C1 segment of cervical spinal cord (tissue), 14 donors: ENCODE results near the gene UCN.

Experiments used
- DNase-seq, 14 donors: peaks; one replicate each; lab custom pipeline; 2025; lab: John Stamatoyannopoulos, UW

Gene UCN

GRCh38 chr2:27262379-27263286, 45.6 kb downstream of the UCN start, which contains the start of gene SLC30A3:
Gene SLC30A3, minus strand, starts transcription at chr2:27263047. Its CDS starts 141 bp downstream, at chr2:27262906.
- DNase-seq = peak in 1 of 14 donors; percentile 8

DNA sequence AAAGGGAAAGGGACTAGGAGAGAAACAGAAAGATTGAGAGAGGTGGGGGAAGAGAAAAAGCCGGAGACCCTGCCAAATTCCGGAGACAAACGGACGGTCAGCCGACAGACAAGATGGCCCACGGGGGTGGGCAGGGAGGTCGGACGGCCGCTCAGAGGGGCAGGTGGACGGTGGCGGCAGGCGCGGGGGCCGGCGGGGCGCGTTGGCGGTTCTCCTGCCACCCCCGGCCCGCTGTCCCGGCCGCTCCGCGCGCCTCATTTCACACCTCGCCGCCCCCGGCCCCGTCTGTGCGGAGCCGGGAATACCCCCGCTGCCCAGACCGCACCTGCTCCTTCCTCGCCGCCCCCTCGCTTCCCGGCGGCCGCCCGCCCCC, 46.3 kb downstream of the UCN start:
- no peak for DNase-seq

DNA sequence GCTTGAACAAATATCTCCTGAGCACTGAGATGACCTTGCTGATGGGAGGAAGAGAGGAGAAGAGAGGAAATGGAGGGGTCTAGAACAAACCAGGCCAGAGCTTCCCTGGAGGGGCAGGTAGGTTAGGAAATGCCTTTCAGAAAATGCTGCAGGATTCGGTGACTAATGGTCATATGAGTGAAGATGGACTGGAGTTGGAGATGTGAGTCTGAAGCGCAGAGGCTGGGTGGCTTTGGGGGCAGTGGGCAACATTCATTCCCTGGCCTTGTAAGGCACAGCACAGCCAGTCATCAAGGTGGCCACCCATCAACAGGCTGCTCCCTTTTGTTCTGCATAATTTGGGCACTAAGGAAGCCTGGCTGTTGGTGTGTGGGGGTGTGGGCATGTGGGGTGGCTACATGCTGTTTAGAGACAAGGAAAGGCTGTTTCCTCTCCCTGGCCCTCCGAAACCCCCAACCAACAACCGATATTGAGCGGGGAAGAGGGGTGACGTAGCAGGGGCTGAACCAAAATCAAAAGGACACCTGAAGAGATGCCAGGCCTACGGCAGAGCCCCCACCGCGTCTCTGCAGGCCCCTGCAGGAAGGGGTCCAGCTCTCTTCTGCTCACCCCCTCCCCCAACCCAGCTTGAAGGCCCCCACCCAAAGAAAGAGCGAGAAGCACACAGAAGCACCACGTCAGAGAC, 46.9 kb downstream of the UCN start:
- DNase-seq = no peak

GRCh38 chr2:27258051-27258450, 50.2 kb downstream of the UCN start:
- no peak for DNase-seq
